K562 (cell line): ENCODE measurements around the gene PDZK1IP1. TPM values are rescaled to one million over a fixed set of nuclear protein-coding genes. Genes with fewer than 3 reads are reported as not detected.

Source experiments
- ARHGAP35 ChIP-seq: fragments of 450-650 bp; IDR thresholded peaks from 2 replicates; pipeline ENCODE4 v1.6.1; 2018; ENCODE audit not compliant: partially characterized antibody
- FOS ChIP-seq: IDR thresholded peaks from 3 replicates; pipeline ENCODE4 v1.6.1; 2011; ENCODE audit not compliant: insufficient read length; ENCODE audit errors: extremely low read depth
- GABPB2 ChIP-seq: fragments of 250-450 bp; sonication (Bioruptor Pico); conservative IDR thresholded peaks from 2 replicates; pipeline ENCODE4 v1.5.1; 2021; ENCODE audit warnings: mild to moderate bottlenecking
- HDAC1 ChIP-seq, 2 experiments: fragments of 450-650 bp; IDR thresholded peaks; 2 replicates each; pipeline ENCODE4 v1.6.1; 2016 to 2017; ENCODE audit warnings: inconsistent platforms in 1 of 2, mild to moderate bottlenecking in 1 of 2, moderate library complexity in 1 of 2
- MAX ChIP-seq: sonication (generic); formaldehyde crosslinking; IDR thresholded peaks from 2 replicates; pipeline ENCODE4 v1.9.0; 2022; ENCODE audit warnings: mild to moderate bottlenecking, missing genetic modification reagents
- MYC ChIP-seq, 2 experiments: fragments of 250-450 bp in 1 of 2; sonication (Bioruptor Pico) in 1 of 2; IDR thresholded peaks; 2 replicates each; pipeline versions ENCODE4 v1.5.1 to v1.6.1; 2012 to 2021; ENCODE audit warnings: low read depth in 2 of 2, borderline replicate concordance in 1 of 2, improper control_type of control experiment in 1 of 2, low read length in 1 of 2, mild to moderate bottlenecking in 1 of 2, moderate library complexity in 1 of 2
- NCOR1 ChIP-seq: fragments of 450-650 bp; IDR thresholded peaks from 2 replicates; pipeline ENCODE4 v1.6.1; 2016; ENCODE audit warnings: mild to moderate bottlenecking, moderate library complexity
- NR4A1 ChIP-seq, 2 experiments: fragments of 250-450 bp in 1 of 2; fragments of 450-650 bp in 1 of 2; sonication (Bioruptor Pico) in 1 of 2; IDR thresholded peaks; 2 replicates each; pipeline versions ENCODE4 v1.4.0 to v1.6.1; 2016 to 2020; ENCODE audit warnings: mild to moderate bottlenecking in 2 of 2, missing compliant biosample characterization in 1 of 2, missing genetic modification characterization in 1 of 2, moderate library complexity in 1 of 2
- PHF20 ChIP-seq: fragments of 450-650 bp; IDR thresholded peaks from 2 replicates; pipeline ENCODE4 v1.6.1; 2018; ENCODE audit not compliant: partially characterized antibody
- PKNOX1 ChIP-seq: fragments of 450-650 bp; IDR thresholded peaks from 2 replicates; pipeline ENCODE4 v1.6.1; 2016
- PML ChIP-seq: IDR thresholded peaks from 2 replicates; pipeline ENCODE4 v1.6.1; 2012; ENCODE audit warnings: low read length, inconsistent platforms
- ZNF395 ChIP-seq: fragments of 200-800 bp; sonication (Bioruptor generic); IDR thresholded peaks from 2 replicates; pipeline ENCODE4 v1.6.1; 2017; ENCODE audit warnings: missing genetic modification characterization, missing compliant biosample characterization
- ZNF583 ChIP-seq: fragments of 250-450 bp; sonication (Bioruptor Pico); IDR thresholded peaks from 2 replicates; pipeline ENCODE4 v1.4.0; 2020
- ZNF584 ChIP-seq: fragments of 200-800 bp; sonication (Bioruptor generic); IDR thresholded peaks from 2 replicates; pipeline ENCODE4 v1.6.1; 2016; ENCODE audit warnings: low read depth, mild to moderate bottlenecking, missing genetic modification characterization, missing compliant biosample characterization
- ZNF766 ChIP-seq: fragments of 200-800 bp; sonication (Bioruptor generic); conservative IDR thresholded peaks from 2 replicates; pipeline ENCODE4 v1.6.1; 2016; ENCODE audit warnings: missing genetic modification characterization, missing compliant biosample characterization
- polyA plus RNA-seq, 8 experiments: library from polyadenylated mRNA; depleted of rRNA in 4 of 8; stranded (reverse) in 5 of 8; unstranded in 3 of 8; fragments of >200 nt; fragmentation: Nextera tagmentation in 2 of 8; fragmentation: Illumina TruSeq in 1 of 8; extraction: Ambion mirVana in 2 of 8; extraction: Trizol in 1 of 8; gene quantifications; 2 replicates each; pipeline versions ENCODE4 v1.2.1 to v1.2.3, GENCODE V29; 2011 to 2014; ENCODE audit warnings: inconsistent platforms in 1 of 8, missing spikeins in 1 of 8
- total RNA-seq, 7 experiments: library from RNA; depleted of rRNA in 6 of 7; stranded (reverse); fragments of >200 nt in 6 of 7; fragmentation: Illumina TruSeq in 2 of 7; extraction: Trizol in 2 of 7; gene quantifications; 2 replicates each; pipeline versions ENCODE4 v1.2.1 to v1.2.3, GENCODE V29; 2011 to 2021; ENCODE audit warnings: low replicate concordance in 1 of 7
- TF ChIP-seq, protein P1 (sequence below): fragments of 250-450 bp; sonication (Bioruptor Pico); IDR thresholded peaks from 2 replicates; pipeline ENCODE4 v1.8.0; 2021; ENCODE audit warnings: mild to moderate bottlenecking, moderate library complexity
- TF ChIP-seq, protein P2 (sequence below), 3 experiments: IDR thresholded peaks in 2 of 3; conservative IDR thresholded peaks in 1 of 3; 2 replicates each; pipeline ENCODE4 v1.5.1; 2011 to 2012; ENCODE audit warnings: low read length in 3 of 3, mild to moderate bottlenecking in 3 of 3, control low read depth in 2 of 3, improper control_type of control experiment in 1 of 3, inconsistent platforms in 1 of 3, low read depth in 1 of 3, mixed read lengths in 1 of 3, moderate library complexity in 1 of 3; ENCODE audit not compliant: insufficient read depth in 2 of 3
- TF ChIP-seq, protein P3 (sequence below): sonication (generic); IDR thresholded peaks from 2 replicates; pipeline ENCODE4 v1.6.1; 2016

Gene PDZK1IP1
- total and polyA plus RNA-seq, 9 of the 15 experiments (the other 6 are each of a cell fraction or from before 2014, with no cell fraction given), result 0.17 to 0.68 (median 0.53) TPM; not detected in 2

DNA sequence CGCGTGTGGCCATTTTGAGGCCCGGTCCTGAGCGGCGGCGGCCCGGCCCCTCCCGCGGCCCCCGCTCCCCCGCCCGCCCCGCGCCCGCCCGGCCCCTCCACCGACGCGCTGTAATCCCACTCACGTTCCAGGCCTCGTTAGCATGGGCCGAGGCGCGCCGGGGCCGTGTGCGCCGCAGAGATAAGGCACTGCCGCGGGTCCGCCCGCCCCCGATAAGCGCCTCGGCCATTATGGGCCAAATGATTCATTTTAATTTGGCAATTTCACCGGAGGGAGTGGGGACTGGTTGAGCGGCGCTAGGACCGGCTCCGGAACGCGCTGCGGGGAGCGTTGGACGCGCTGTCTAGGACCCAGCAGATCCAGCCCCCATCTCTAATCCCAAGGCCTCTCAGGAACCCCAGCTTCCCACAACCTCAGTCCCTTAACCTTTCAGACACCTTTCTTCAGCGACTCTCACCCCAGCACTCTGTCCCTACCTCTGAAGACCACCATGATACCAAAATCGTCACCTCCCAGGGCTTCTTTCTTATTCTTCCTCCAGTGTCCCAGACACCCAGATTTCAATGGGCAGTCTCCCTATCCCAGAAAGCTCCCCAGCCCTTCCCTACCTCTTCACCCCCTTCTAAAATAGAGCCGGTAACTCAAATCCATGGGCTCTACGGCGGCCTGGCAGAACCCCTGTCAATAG, 42.5 kb upstream of the PDZK1IP1 start, which contains the start of gene TAL1 (continued):
- TF ChIP-seq ZNF395 (CRISPR knock-in tag) (peak; percentile 98), GABPB2 (no peak), ZNF583 (CRISPR knock-in tag) (no peak), ZNF766 (CRISPR knock-in tag) (peak; percentile 97), NR4A1 (CRISPR knock-in tag; IDR thresholded peaks at IDR 0.05) (no peak), NR4A1 (tag; IDR thresholded peaks at IDR 0.05) (peak; percentile 61; the same call in 1 of the 2 replicates), ARHGAP35 (peak; percentile 43), ZNF584 (peak; percentile 82; the same call in 1 of the 2 replicates), MYC (IDR thresholded peaks at IDR 0.05; ENCODE audit: low read depth, low read length) (peak; percentile 85), MYC (CRISPR knock-in tag; IDR thresholded peaks at IDR 0.05; ENCODE audit: borderline replicate concordance, low read depth) (no peak), NCOR1 (peak; percentile 99), PHF20 (peak; percentile 77), MAX (peak; percentile 65; the same call in 1 of the 2 replicates), FOS (peak; percentile 12), HDAC1 (IDR thresholded peaks at IDR 0.05) (peak in 1 of 2 experiments; percentile 85; a peak in 2 of 4 replicates), PKNOX1 (peak; percentile 17; the same call in 1 of the 2 replicates), PML (peak; percentile 95)
- TF ChIP-seq, protein P1, sequence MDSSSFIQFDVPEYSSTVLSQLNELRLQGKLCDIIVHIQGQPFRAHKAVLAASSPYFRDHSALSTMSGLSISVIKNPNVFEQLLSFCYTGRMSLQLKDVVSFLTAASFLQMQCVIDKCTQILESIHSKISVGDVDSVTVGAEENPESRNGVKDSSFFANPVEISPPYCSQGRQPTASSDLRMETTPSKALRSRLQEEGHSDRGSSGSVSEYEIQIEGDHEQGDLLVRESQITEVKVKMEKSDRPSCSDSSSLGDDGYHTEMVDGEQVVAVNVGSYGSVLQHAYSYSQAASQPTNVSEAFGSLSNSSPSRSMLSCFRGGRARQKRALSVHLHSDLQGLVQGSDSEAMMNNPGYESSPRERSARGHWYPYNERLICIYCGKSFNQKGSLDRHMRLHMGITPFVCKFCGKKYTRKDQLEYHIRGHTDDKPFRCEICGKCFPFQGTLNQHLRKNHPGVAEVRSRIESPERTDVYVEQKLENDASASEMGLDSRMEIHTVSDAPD (CRISPR knock-in tag), result peak; percentile 88
- TF ChIP-seq, protein P2, sequence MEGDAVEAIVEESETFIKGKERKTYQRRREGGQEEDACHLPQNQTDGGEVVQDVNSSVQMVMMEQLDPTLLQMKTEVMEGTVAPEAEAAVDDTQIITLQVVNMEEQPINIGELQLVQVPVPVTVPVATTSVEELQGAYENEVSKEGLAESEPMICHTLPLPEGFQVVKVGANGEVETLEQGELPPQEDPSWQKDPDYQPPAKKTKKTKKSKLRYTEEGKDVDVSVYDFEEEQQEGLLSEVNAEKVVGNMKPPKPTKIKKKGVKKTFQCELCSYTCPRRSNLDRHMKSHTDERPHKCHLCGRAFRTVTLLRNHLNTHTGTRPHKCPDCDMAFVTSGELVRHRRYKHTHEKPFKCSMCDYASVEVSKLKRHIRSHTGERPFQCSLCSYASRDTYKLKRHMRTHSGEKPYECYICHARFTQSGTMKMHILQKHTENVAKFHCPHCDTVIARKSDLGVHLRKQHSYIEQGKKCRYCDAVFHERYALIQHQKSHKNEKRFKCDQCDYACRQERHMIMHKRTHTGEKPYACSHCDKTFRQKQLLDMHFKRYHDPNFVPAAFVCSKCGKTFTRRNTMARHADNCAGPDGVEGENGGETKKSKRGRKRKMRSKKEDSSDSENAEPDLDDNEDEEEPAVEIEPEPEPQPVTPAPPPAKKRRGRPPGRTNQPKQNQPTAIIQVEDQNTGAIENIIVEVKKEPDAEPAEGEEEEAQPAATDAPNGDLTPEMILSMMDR (IDR thresholded peaks at IDR 0.05 in 2 of 3, conservative IDR thresholded peaks at IDR 0.05 in 1 of 3; ENCODE audit: insufficient read depth in 2 of 3, low read depth in 1 of 3, low read length in 3 of 3), result no peak
- TF ChIP-seq, protein P3, sequence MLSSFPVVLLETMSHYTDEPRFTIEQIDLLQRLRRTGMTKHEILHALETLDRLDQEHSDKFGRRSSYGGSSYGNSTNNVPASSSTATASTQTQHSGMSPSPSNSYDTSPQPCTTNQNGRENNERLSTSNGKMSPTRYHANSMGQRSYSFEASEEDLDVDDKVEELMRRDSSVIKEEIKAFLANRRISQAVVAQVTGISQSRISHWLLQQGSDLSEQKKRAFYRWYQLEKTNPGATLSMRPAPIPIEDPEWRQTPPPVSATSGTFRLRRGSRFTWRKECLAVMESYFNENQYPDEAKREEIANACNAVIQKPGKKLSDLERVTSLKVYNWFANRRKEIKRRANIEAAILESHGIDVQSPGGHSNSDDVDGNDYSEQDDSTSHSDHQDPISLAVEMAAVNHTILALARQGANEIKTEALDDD, result peak; percentile 74; the same call in 1 of the 2 replicates
